ENCODE results near the gene SEMA4C.

DNA sequence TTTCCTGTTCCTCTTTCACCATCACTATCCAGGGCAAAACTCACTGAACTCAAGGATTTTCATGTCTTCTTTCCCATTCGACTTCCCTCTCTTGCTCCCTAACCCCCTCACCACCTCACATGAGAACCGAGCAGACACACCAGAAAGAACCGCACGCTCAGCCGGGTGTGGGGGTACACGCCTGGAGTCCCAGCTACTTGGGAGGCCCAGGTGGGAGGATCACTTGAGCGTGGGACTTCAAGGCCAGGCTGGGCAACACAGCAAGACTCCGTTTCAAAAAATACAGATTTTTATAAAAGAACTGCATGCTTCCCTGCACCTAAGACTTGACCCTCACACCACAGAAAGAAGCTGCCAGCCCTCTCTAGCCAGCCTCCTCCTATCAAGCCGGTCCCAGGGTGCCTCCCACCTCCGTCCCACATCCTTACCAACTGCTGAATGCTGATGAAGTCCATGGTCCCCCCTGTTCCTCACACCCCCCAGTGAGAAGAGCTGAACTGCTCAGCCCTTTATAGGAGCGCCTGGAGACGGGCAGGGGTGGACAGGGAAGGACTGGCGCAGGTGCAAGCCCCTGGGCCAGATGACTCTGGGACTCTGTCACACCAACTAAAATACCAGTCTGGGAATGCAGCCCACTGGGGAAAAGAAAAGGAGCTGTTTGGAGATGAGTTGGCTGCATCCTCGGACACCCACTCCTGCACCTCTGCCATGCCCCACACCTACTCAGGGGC is 26.2 kb downstream of the SEMA4C start, which contains the start of gene ANKRD23:
- TF ChIP-seq HNRNPK (IDR thresholded peaks at IDR 0.05; ENCODE audit: low read depth, low read length, poor library complexity, severe bottlenecking) (no peak), RBM15 (IDR thresholded peaks at IDR 0.05; ENCODE audit: insufficient read depth, low read length) (no peak), MTA2 (IDR thresholded peaks at IDR 0.05; ENCODE audit: low read depth) (no peak), SP2 (IDR thresholded peaks at IDR 0.05; ENCODE audit: extremely low read depth, low read depth, low read length, poor library complexity, severe bottlenecking) (no peak), ASH1L (IDR thresholded peaks at IDR 0.05; ENCODE audit: borderline replicate concordance, low read depth, partially characterized antibody) (no peak), POLR2A (conservative IDR thresholded peaks at IDR 0.05) (no peak), ZNF253 (CRISPR knock-in tag; conservative IDR thresholded peaks at IDR 0.05) (no peak)
- TF ChIP-seq, protein P1, sequence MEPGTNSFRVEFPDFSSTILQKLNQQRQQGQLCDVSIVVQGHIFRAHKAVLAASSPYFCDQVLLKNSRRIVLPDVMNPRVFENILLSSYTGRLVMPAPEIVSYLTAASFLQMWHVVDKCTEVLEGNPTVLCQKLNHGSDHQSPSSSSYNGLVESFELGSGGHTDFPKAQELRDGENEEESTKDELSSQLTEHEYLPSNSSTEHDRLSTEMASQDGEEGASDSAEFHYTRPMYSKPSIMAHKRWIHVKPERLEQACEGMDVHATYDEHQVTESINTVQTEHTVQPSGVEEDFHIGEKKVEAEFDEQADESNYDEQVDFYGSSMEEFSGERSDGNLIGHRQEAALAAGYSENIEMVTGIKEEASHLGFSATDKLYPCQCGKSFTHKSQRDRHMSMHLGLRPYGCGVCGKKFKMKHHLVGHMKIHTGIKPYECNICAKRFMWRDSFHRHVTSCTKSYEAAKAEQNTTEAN (CRISPR knock-in tag; IDR thresholded peaks at IDR 0.05), result no peak
- TF ChIP-seq, protein P2, sequence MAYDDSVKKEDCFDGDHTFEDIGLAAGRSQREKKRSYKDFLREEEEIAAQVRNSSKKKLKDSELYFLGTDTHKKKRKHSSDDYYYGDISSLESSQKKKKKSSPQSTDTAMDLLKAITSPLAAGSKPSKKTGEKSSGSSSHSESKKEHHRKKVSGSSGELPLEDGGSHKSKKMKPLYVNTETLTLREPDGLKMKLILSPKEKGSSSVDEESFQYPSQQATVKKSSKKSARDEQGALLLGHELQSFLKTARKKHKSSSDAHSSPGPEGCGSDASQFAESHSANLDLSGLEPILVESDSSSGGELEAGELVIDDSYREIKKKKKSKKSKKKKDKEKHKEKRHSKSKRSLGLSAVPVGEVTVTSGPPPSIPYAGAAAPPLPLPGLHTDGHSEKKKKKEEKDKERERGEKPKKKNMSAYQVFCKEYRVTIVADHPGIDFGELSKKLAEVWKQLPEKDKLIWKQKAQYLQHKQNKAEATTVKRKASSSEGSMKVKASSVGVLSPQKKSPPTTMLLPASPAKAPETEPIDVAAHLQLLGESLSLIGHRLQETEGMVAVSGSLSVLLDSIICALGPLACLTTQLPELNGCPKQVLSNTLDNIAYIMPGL (CRISPR knock-in tag; IDR thresholded peaks at IDR 0.05), result no peak
